GM12872 (cell line): ENCODE results near the gene RBM4.

Experiments used
- TF ChIP-seq, protein P1 (sequence below): IDR thresholded peaks from 3 replicates; pipeline ENCODE4 v1.5.1; 2011; ENCODE audit warnings: low read depth, mild to moderate bottlenecking, low read length, moderate library complexity; ENCODE audit not compliant: insufficient read depth

The RBM4 gene

DNA sequence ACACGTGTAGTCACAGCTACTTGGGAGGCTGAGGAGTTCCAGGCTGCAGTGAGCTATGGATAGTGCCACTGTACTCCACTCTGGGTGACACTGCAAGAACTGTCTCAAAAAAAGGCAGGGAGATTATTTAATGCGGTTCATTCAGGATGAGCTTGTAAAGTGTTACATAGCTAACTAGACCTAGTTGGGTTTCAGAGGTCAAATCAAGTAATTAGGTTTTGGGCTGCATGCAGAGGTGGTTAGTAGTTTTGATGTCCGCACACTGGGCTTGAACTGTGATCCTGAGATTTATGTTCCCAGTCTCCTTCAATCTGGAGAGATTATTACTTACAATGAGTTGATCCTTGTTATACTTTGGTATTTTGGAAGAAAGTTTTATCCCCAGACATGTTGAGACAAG lies 2.1 kb upstream of the RBM4 start:
- TF ChIP-seq, protein P1, sequence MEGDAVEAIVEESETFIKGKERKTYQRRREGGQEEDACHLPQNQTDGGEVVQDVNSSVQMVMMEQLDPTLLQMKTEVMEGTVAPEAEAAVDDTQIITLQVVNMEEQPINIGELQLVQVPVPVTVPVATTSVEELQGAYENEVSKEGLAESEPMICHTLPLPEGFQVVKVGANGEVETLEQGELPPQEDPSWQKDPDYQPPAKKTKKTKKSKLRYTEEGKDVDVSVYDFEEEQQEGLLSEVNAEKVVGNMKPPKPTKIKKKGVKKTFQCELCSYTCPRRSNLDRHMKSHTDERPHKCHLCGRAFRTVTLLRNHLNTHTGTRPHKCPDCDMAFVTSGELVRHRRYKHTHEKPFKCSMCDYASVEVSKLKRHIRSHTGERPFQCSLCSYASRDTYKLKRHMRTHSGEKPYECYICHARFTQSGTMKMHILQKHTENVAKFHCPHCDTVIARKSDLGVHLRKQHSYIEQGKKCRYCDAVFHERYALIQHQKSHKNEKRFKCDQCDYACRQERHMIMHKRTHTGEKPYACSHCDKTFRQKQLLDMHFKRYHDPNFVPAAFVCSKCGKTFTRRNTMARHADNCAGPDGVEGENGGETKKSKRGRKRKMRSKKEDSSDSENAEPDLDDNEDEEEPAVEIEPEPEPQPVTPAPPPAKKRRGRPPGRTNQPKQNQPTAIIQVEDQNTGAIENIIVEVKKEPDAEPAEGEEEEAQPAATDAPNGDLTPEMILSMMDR: no peak

DNA sequence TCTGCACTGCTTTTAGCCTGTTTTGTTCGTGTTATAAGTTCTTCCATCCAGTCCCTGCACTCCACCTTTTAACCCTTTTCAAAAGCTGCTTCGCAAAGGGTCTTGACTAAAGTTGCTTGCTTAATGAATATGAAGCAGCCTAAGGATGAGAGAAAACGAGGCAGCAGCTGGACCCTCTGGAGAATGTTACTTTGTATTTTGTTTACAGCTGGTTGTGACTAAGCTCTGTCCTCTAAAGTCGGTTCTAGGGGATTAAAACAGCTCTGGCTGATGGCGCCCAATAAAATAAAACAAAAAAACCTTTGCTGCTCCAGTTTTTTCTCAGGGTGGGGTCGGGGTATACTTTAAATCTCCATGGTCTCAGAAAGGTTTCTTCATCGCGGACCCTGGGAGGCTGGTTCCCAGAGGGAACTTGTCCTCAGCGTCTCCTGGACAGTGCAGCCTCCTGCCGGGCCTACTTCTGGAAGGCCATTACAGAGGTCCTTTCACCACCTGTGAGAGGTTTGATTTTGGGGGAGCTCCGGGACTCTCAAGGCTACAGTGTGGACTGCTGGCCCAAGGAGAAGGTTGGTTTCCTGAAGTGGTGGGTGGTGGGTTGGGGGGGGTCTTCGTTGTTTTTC lies 836 bp upstream of the RBM4 start:
- TF ChIP-seq, protein P1: no peak

DNA sequence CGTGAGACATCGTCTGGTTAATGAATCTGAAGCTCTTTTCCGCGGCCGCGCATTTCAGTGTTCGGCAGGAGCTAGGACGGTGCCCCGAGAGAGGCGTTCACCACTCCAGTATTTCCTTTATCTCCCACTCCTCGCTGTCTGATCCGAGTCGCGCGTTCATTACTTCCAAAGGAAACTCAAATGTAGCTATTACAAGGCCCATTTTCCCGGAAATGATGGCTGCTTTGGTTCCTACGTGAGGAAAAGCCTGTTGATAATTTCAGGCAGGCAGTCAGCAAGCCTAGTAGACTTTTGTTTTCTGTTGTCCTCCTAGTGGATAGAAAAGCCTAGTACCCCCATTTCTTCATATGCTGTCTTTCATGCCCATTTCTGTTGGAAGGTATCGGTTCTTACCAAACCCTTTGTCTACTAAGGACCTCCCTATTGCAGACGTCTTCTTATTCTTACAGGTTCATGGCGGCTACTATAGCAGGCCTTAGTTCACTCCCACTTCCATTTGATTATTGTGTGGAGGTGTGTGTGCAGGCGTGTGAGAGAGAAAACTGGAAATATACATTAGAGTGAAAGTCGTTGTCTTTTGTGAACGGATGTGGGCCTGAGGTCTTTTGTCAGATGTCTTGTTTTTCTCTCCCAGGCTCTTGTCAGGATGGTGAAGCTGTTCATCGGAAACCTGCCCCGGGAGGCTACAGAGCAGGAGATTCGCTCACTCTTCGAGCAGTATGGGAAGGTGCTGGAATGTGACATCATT lies 737 bp downstream of the RBM4 start:
- TF ChIP-seq, protein P1: 0 out of 3 replicates have a peak, but pooled peaks have one; percentile 11

DNA sequence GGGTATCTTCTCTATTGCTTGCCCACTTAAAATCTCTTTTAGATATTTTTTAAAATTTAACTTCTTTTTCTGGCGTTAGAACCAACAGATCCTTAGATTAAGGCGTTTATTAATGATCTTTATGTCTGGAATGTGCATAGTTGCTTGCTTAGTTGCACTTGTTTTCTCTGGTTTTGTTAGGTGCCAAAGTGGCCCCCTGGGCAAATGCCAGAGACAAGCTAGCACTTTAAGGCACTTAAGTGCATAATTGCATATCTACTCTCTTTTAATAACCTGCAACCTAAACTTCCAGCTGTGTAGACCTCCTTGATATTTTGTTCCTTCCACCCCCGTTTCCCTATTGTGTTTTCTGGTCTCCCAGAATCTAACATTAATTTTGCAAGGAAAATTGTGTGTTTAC lies 3.3 kb downstream of the RBM4 start:
- TF ChIP-seq, protein P1: no peak

DNA sequence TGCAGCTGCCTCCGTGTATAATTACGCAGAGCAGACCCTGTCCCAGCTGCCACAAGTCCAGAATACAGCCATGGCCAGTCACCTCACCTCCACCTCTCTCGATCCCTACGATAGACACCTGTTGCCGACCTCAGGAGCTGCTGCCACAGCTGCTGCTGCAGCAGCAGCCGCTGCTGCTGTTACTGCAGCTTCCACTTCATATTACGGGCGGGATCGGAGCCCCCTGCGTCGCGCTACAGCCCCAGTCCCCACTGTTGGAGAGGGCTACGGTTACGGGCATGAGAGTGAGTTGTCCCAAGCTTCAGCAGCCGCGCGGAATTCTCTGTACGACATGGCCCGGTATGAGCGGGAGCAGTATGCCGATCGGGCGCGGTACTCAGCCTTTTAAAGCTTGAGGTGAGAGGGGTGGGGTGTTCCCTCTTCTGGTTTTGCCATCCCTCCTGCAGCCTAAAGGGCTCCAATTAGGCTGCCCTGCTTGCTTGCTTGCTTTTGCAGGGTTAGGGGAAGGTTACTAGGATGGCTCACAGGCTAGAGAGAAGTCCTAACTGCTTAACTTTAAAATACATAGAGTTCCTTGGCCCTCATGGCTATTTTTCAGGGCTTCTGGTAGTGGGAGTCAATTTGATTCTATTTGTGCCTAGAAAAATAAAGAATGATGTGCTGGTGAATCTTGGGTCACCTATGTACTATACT lies 5.4 kb downstream of the RBM4 start:
- TF ChIP-seq, protein P1: no peak

DNA sequence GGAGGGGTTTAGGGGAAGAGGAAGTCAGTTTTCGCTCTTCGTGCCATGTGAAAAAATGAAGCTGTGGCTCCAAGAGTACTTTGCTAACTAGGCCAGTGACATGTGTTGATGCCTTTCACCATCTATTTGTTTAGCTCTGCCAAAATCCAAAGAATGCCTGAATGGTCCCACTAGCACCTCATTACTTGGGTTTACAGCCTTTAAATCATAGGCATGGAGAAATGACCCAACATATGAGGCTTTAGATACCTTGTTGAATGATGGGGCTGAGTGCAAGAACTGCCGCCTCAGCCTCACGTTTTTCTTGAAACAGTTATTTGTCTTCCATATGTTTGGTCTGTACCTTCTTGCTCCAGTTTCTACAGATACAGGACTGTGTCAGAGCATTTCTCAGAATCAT lies 8.3 kb downstream of the RBM4 start:
- TF ChIP-seq, protein P1: no peak

DNA sequence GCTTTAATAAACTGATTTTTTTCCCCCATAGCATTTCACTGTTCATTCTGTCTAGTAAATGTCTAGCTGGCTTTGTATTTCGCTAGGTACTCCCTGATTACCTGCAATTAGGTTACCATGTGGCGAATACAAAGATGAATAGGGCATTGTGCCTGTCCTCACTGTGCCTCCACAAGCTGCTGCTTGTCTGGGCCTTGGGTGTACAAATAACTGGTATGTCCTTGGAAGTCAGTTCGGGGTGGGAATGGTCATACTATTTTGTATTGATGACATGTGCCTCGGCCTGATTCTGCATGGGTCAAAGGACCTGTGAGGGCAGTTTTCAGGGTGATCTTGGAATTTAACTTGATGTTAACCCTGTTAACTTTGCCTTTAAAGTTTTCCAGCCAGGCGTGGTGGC lies 11.4 kb downstream of the RBM4 start:
- TF ChIP-seq, protein P1: no peak
